Dedifferentiated amniotic fluid mesenchymal stem cell (primary cell): ENCODE data around the gene OPRD1.
"Not testable (repeated sequence)": the region's sequence is repeated elsewhere in the genome, so short reads cannot be mapped to it uniquely, and the experiment has no call there.

Experiments
- DNase-seq: peaks from one replicate; pipeline ENCODE4 v3.0.0-alpha.2; 2016; ENCODE audit errors: extremely low spot score

OPRD1 gene

GRCh38 chr1:28811766-28812668 lies at the start of gene OPRD1:
Gene OPRD1 (plus strand): TSS chr1:28812170. CDS start chr1:28812384, 214 bp downstream.
- no peak for DNase-seq

GRCh38 chr1:28766532-28767183 lies 45.3 kb upstream of the OPRD1 start:
- DNase-seq: no peak

GRCh38 chr1:28770601-28771165 lies 41.3 kb upstream of the OPRD1 start:
- DNase-seq: no peak

- not testable (repeated sequence) for DNase-seq
Observed at GRCh38 chr1:28771921-28772320, 40.0 kb upstream of the OPRD1 start.

- DNase-seq: no peak
Observed at GRCh38 chr1:28773105-28773504, 38.9 kb upstream of the OPRD1 start.

- no peak for DNase-seq
Observed at GRCh38 chr1:28775121-28775942, 36.6 kb upstream of the OPRD1 start.

GRCh38 chr1:28776341-28776740 lies 35.6 kb upstream of the OPRD1 start:
- no peak for DNase-seq

GRCh38 chr1:28778021-28778420 lies 33.9 kb upstream of the OPRD1 start:
- DNase-seq: no peak

- DNase-seq: no peak
Observed at GRCh38 chr1:28779751-28780408, 32.1 kb upstream of the OPRD1 start.

GRCh38 chr1:28781305-28781704 lies 30.7 kb upstream of the OPRD1 start:
- DNase-seq: no peak

GRCh38 chr1:28782011-28782410 lies 30.0 kb upstream of the OPRD1 start:
- peak; percentile 60 for DNase-seq

GRCh38 chr1:28783363-28783762 lies 28.6 kb upstream of the OPRD1 start:
- DNase-seq: no peak

- DNase-seq: no peak
Observed at GRCh38 chr1:28789412-28789811, 22.6 kb upstream of the OPRD1 start.

- DNase-seq: no peak
Observed at GRCh38 chr1:28789816-28790215, 22.2 kb upstream of the OPRD1 start.

- DNase-seq: no peak
Observed at GRCh38 chr1:28790377-28791035, 21.5 kb upstream of the OPRD1 start.

- DNase-seq: not testable (repeated sequence)
Observed at GRCh38 chr1:28791929-28792328, 20.0 kb upstream of the OPRD1 start.

- DNase-seq: no peak
Observed at GRCh38 chr1:28792644-28793121, 19.3 kb upstream of the OPRD1 start.

GRCh38 chr1:28794582-28794981 lies 17.4 kb upstream of the OPRD1 start:
- not testable (repeated sequence) for DNase-seq

GRCh38 chr1:28796352-28797211 lies 15.4 kb upstream of the OPRD1 start:
- DNase-seq: no peak

- DNase-seq: no peak
Observed at GRCh38 chr1:28800324-28800723, 11.6 kb upstream of the OPRD1 start.
